Measurements from ENCODE around the gene FFAR3.

The FFAR3 gene

GRCh38 chr19:35331551-35332214 is 26.6 kb upstream of the FFAR3 start:
- no peak for DNase-seq

GRCh38 chr19:35332817-35333216 is 25.4 kb upstream of the FFAR3 start:
- DNase-seq: no peak

GRCh38 chr19:35334144-35334753 is 24.0 kb upstream of the FFAR3 start:
- DNase-seq: no peak

- no peak for DNase-seq
Observed at GRCh38 chr19:35336166-35336955, 21.9 kb upstream of the FFAR3 start.

- no peak for DNase-seq
Observed at GRCh38 chr19:35337097-35337983, 20.9 kb upstream of the FFAR3 start.

GRCh38 chr19:35337984-35338296 is 20.3 kb upstream of the FFAR3 start:
- DNase-seq: no peak

GRCh38 chr19:35340431-35340830 is 17.8 kb upstream of the FFAR3 start:
- no peak for DNase-seq

GRCh38 chr19:35341006-35341405 is 17.3 kb upstream of the FFAR3 start:
- no peak for DNase-seq

GRCh38 chr19:35341565-35342225 is 16.6 kb upstream of the FFAR3 start:
- DNase-seq: no peak

- no peak for DNase-seq
Observed at GRCh38 chr19:35342430-35342829, 15.8 kb upstream of the FFAR3 start.

- DNase-seq: no peak
Observed at GRCh38 chr19:35344511-35345031, 13.7 kb upstream of the FFAR3 start.

GRCh38 chr19:35345671-35346111 is 12.6 kb upstream of the FFAR3 start:
- DNase-seq: no peak

GRCh38 chr19:35346193-35347052 is 11.8 kb upstream of the FFAR3 start:
- peak; percentile 65 for DNase-seq

- no peak for DNase-seq
Observed at GRCh38 chr19:35347171-35347929, 10.9 kb upstream of the FFAR3 start, which contains the start of gene FFAR1. FFAR1 (plus strand) TSS chr19:35347902; CDS start chr19:35351552, 3,650 bp downstream.

- DNase-seq: no peak
Observed at GRCh38 chr19:35347930-35348298, 10.3 kb upstream of the FFAR3 start.

GRCh38 chr19:35348911-35349611 is 9.2 kb upstream of the FFAR3 start:
- no peak for DNase-seq

GRCh38 chr19:35349614-35350521 is 8.4 kb upstream of the FFAR3 start:
- no peak for DNase-seq

- DNase-seq: no peak
Observed at GRCh38 chr19:35350591-35350990, 7.7 kb upstream of the FFAR3 start.

Measured in activated effector memory CD4-positive, alpha-beta T cell treated with Interleukin-2 at 50 U/mL for 16 hours (primary cell).